Smooth muscle cell (in vitro differentiated cells): ENCODE results near the gene STX11. TPM values are rescaled to one million over a fixed set of nuclear protein-coding genes. Genes with fewer than 3 reads are reported as not detected.
"Not testable (repeated sequence)": the region's sequence is repeated elsewhere in the genome, so short reads cannot be mapped to it uniquely, and the experiment has no call there.

Source experiments
- DNase-seq: peaks from one replicate; lab custom pipeline; 2025; ENCODE audit not compliant: unreplicated experiment; lab: John Stamatoyannopoulos, UW
- H2AFZ ChIP-seq: fragments of 200-600 bp; sonication (generic); 2 replicates; pipeline ENCODE4 v1.6.0; 2016; ENCODE audit warnings: antibody characterized with exemption, low read depth, mild to moderate bottlenecking
- H3F3A ChIP-seq: fragments of 200-600 bp; sonication (generic); 2 replicates; pipeline ENCODE4 v1.6.0; 2017; ENCODE audit warnings: antibody characterized with exemption, low read depth
- H3K27ac ChIP-seq: fragments of 200-600 bp; sonication (generic); 2 replicates; pipeline ENCODE4 v1.5.1; 2016; ENCODE audit warnings: low read depth, mild to moderate bottlenecking
- H3K27me3 ChIP-seq: fragments of 200-600 bp; sonication (generic); 2 replicates; pipeline ENCODE4 v1.6.1; 2016; ENCODE audit warnings: low read depth, mild to moderate bottlenecking
- H3K36me3 ChIP-seq: fragments of 200-600 bp; sonication (generic); 2 replicates; pipeline ENCODE4 v1.5.1; 2016; ENCODE audit warnings: low read depth
- H3K4me1 ChIP-seq: fragments of 200-600 bp; sonication (generic); 2 replicates; pipeline ENCODE4 v1.5.1; 2016; ENCODE audit warnings: low read depth
- H3K4me2 ChIP-seq: fragments of 200-600 bp; sonication (generic); 2 replicates; pipeline ENCODE4 v1.6.0; 2016; ENCODE audit warnings: mild to moderate bottlenecking
- H3K4me3 ChIP-seq: fragments of 200-600 bp; sonication (generic); 2 replicates; pipeline ENCODE4 v1.5.1; 2016; ENCODE audit warnings: mild to moderate bottlenecking
- H3K79me2 ChIP-seq: fragments of 200-600 bp; sonication (generic); 2 replicates; pipeline ENCODE4 v1.6.0; 2016; ENCODE audit warnings: low read depth, mild to moderate bottlenecking
- H3K9ac ChIP-seq: fragments of 200-600 bp; sonication (generic); 2 replicates; pipeline ENCODE4 v1.6.0; 2016; ENCODE audit warnings: low read depth
- H3K9me3 ChIP-seq: fragments of 200-600 bp; sonication (generic); replicated peaks from 2 replicates; pipeline ENCODE4 v1.5.1; 2016; ENCODE audit warnings: low read depth
- H4K20me1 ChIP-seq: fragments of 200-600 bp; sonication (generic); 2 replicates; pipeline ENCODE4 v1.6.0; 2016; ENCODE audit warnings: low read depth
- WGBS: methylation state at CpG from one replicate; pipeline ENCODE4 v1.1.7; 2016; ENCODE audit warnings: low lambda C conversion rate; 5-methylcytosine and 5-hydroxymethylcytosine counted together
- polyA plus RNA-seq: library from polyadenylated mRNA; unstranded; fragments of >200 nt; fragmentation: Nextera tagmentation; extraction: Ambion mirVana; gene quantifications from 2 replicates; pipeline ENCODE4 v1.2.1, GENCODE V29; 2016
- total RNA-seq: library from RNA; depleted of rRNA; stranded (reverse); fragments of >200 nt; gene quantifications from 2 replicates; pipeline ENCODE4 v1.2.3, GENCODE V29; 2014
- TF ChIP-seq, protein P1 (sequence below): fragments of 200-600 bp; sonication (generic); IDR thresholded peaks from 2 replicates; pipeline ENCODE4 v1.5.1; 2017; ENCODE audit warnings: borderline replicate concordance, mild to moderate bottlenecking, antibody characterized with exemption; ENCODE audit not compliant: insufficient read depth, poor library complexity, severe bottlenecking

Gene STX11
- total and polyA plus RNA-seq, 2 experiments from 2014 or later: 0.53 to 0.72 TPM

DNA sequence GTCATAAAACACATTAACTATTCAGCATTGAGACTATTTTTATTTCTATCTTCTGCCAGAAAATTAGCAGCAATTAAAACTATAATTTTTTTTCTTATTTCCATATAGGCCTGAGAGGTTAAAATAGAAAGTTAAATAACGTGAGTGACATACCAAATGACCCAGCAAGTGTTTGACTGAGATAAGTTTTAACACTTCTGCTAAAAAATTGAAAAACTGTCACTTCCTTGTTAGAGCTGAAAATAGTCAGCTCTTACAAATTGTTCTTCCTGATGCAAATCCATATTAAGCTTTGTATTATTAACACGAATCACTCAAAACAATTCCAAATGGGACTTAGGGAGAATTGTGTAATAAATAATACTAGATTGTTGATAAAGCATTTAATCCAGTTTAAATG lies 26.5 kb upstream of the STX11 start:
- no peaks in the 10 kb centered on the region for H3K79me2 ChIP-seq
- H3K9ac ChIP-seq: no peak overlapping the region
- no peak overlapping the region for H2AFZ ChIP-seq
- no peaks in the 10 kb centered on the region for H3K4me1 ChIP-seq
- no peaks in the 10 kb centered on the region for H3F3A ChIP-seq
- no peaks in the 10 kb centered on the region for H3K9me3 ChIP-seq
- WGBS: 91% methylated on average over 2 of the region's 2 CpGs
- H3K36me3 ChIP-seq: no peaks in the 10 kb centered on the region
- H3K27me3 ChIP-seq: no peaks in the 10 kb centered on the region
- H3K27ac ChIP-seq: no peak overlapping the region
- DNase-seq: no peak
- H4K20me1 ChIP-seq: no peaks in the 10 kb centered on the region
- TF ChIP-seq, protein P1, sequence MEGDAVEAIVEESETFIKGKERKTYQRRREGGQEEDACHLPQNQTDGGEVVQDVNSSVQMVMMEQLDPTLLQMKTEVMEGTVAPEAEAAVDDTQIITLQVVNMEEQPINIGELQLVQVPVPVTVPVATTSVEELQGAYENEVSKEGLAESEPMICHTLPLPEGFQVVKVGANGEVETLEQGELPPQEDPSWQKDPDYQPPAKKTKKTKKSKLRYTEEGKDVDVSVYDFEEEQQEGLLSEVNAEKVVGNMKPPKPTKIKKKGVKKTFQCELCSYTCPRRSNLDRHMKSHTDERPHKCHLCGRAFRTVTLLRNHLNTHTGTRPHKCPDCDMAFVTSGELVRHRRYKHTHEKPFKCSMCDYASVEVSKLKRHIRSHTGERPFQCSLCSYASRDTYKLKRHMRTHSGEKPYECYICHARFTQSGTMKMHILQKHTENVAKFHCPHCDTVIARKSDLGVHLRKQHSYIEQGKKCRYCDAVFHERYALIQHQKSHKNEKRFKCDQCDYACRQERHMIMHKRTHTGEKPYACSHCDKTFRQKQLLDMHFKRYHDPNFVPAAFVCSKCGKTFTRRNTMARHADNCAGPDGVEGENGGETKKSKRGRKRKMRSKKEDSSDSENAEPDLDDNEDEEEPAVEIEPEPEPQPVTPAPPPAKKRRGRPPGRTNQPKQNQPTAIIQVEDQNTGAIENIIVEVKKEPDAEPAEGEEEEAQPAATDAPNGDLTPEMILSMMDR: no peak
- no peak overlapping the region for H3K4me2 ChIP-seq
- no peak overlapping the region for H3K4me3 ChIP-seq

DNA sequence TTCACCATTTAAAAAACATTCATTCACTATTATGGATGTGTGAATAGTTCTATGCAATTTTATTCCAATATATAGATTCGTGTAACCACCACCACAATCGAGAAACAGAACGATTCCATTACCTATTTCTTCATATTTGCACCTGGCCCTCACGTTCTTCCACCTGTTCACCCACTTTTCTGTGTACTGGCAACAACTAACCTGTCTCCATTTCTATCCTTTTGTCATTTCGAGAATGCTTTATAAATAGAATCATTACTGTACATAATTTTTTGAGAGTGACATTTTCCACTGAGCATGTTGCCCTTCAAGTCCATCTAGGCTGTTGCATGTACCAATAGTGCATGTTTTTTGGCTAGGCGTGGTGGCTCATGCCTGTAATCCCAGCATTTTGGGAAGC lies 23.2 kb upstream of the STX11 start:
- TF ChIP-seq, protein P1: no peak
- no peak overlapping the region for H3K4me3 ChIP-seq
- WGBS: 88% methylated on average over 6 of the region's 6 CpGs

DNA sequence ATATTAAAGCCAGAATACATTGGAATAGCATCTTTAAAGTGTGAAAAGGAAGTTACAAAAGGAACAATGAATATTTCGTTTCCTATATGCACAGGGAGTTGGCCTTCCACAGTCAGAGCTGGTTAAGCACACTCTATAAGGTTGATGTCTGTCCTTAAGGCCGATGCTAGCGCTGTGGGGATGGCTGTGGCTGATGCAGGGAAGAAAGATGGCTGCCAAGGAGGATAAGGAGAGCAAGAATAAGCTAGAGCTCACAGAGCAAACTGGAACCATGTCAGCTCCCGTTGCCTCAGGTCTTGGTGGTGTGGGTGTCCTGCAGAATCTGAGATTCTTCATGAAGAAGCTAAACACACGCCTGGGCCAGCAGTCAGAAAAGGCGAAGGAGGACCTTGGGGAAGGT lies 20.8 kb upstream of the STX11 start:
- Histone ChIP-seq H3K9ac (no peak overlapping the region), H3K9me3 (no peaks in the 10 kb centered on the region), H3F3A (no peaks in the 10 kb centered on the region), H3K79me2 (no peaks in the 10 kb centered on the region), H4K20me1 (no peaks in the 10 kb centered on the region), H3K4me3 (no peak overlapping the region), H3K4me2 (no peak overlapping the region), H3K27ac (no peak overlapping the region), H3K4me1 (no peaks in the 10 kb centered on the region), H2AFZ (no peak overlapping the region), H3K27me3 (no peaks in the 10 kb centered on the region), H3K36me3 (no peaks in the 10 kb centered on the region)
- WGBS: 94% methylated on average over 6 of the region's 6 CpGs
- DNase-seq: no peak
- TF ChIP-seq, protein P1: no peak

More for the DNA sequence above, 23.2 kb upstream of the STX11 start:
- no peaks in the 10 kb centered on the region for H4K20me1 ChIP-seq
- H3K36me3 ChIP-seq: no peaks in the 10 kb centered on the region
- no peak for DNase-seq
- H3K4me1 ChIP-seq: no peaks in the 10 kb centered on the region
- H3K9me3 ChIP-seq: no peaks in the 10 kb centered on the region
- no peak overlapping the region for H2AFZ ChIP-seq
- H3K4me2 ChIP-seq: no peak overlapping the region
- H3F3A ChIP-seq: no peaks in the 10 kb centered on the region
- H3K9ac ChIP-seq: no peak overlapping the region
- H3K27ac ChIP-seq: no peak overlapping the region
- H3K79me2 ChIP-seq: no peaks in the 10 kb centered on the region
- no peaks in the 10 kb centered on the region for H3K27me3 ChIP-seq

DNA sequence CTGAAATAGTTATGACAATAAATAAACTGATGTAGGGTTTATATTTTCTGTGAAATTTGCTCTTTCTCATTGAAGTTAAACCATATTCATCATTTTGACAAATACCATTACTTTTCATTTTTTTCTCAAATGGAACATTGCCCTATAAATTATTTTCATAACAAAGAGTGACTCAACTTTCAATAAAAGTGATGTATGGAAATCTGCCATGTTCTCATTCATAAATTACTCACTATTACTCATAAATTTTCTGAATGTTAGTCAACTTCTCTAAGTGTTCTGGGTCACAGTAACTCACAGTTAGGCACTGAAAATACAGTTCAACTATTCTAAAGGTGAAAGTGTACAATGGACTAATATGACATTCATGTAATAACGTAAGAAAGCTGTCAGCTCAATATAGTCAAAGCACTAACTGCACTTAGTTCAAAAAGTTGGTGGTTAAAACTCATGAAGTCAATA lies 19.0 kb upstream of the STX11 start:
- H3K4me2 ChIP-seq: no peak overlapping the region
- H4K20me1 ChIP-seq: no peaks in the 10 kb centered on the region
- H3K9me3 ChIP-seq: no peaks in the 10 kb centered on the region
- H3K27ac ChIP-seq: no peak overlapping the region
- no peak overlapping the region for H3K9ac ChIP-seq
- no peak overlapping the region for H3K4me3 ChIP-seq
- TF ChIP-seq, protein P1: no peak
- peaks cover 3% of the 10 kb centered on the region for H3K27me3 ChIP-seq
- no peaks in the 10 kb centered on the region for H3K36me3 ChIP-seq
- no peaks in the 10 kb centered on the region for H3F3A ChIP-seq
- H3K79me2 ChIP-seq: no peaks in the 10 kb centered on the region
- H3K4me1 ChIP-seq: no peaks in the 10 kb centered on the region
- DNase-seq: no peak
- no peak overlapping the region for H2AFZ ChIP-seq
- 96% methylated on average over 1 of the region's 1 CpG for WGBS

DNA sequence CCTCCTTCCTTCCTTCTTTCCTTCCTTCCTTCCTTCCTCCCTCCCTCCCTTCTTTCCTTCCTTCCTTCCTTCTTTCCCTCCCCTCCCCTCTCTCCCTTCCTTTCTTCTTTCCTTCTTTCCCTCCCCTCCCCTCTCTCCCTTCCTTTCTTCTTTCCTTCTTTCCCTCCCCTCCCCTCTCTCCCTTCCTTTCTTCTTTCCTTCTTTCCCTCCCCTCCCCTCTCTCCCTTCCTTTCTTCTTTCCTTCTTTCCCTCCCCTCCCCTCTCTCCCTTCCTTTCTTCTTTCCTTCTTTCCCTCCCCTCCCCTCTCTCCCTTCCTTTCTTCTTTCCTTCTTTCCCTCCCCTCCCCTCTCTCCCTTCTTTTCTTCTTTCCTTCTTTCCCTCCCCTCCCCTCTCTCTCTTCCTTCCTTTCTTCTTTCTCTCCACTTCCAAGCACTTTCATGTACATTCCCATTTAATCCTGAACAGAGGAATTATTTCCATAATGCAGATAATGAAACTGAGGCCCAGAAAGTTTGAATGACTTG lies 18.1 kb upstream of the STX11 start:
- H3K9me3 ChIP-seq, H4K20me1 ChIP-seq, DNase-seq: not testable (repeated sequence)

More for the DNA sequence above, 18.1 kb upstream of the STX11 start:
- not testable (repeated sequence) for H3K9ac ChIP-seq, H3K4me2 ChIP-seq, H2AFZ ChIP-seq, H3K4me3 ChIP-seq, H3K27me3 ChIP-seq, H3K79me2 ChIP-seq, H3F3A ChIP-seq, H3K4me1 ChIP-seq, H3K27ac ChIP-seq, H3K36me3 ChIP-seq
